DOHH2 (cell line): ENCODE data around the gene HDAC6.

Experiments
- EZH2phosphoT487 ChIP-seq: fragments of 200-600 bp; sonication (generic); IDR thresholded peaks from 2 replicates; pipeline ENCODE4 v1.6.1; 2017; ENCODE audit warnings: borderline replicate concordance, mild to moderate bottlenecking, antibody characterized with exemption, low read length, moderate library complexity, mixed read lengths
- TF ChIP-seq, protein P1 (sequence below): fragments of 200-600 bp; sonication (generic); IDR thresholded peaks from one replicate; pipeline ENCODE4 v1.5.1; 2014; ENCODE audit warnings: antibody characterized with exemption, mild to moderate bottlenecking, low read depth, low read length; ENCODE audit not compliant: poor library complexity, severe bottlenecking

DNA sequence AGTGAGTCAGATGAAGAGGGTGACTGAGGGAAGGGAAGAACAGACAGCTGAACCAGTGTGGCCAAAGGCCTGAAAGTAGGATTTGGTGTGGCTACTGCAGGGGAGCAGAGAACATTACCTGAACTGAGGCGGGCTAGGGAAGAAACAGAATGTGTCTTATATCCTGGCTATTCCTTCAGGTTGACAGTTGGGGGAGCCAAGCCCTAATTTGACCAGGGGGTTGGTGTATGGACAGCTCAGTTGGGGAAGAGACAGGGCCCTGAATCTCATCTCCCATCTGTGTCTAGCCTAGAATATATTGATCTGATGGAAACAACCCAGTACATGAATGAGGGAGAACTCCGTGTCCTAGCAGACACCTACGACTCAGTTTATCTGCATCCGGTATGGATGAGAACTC lies 4.2 kb downstream of the HDAC6 start:
- TF ChIP-seq, protein P1, sequence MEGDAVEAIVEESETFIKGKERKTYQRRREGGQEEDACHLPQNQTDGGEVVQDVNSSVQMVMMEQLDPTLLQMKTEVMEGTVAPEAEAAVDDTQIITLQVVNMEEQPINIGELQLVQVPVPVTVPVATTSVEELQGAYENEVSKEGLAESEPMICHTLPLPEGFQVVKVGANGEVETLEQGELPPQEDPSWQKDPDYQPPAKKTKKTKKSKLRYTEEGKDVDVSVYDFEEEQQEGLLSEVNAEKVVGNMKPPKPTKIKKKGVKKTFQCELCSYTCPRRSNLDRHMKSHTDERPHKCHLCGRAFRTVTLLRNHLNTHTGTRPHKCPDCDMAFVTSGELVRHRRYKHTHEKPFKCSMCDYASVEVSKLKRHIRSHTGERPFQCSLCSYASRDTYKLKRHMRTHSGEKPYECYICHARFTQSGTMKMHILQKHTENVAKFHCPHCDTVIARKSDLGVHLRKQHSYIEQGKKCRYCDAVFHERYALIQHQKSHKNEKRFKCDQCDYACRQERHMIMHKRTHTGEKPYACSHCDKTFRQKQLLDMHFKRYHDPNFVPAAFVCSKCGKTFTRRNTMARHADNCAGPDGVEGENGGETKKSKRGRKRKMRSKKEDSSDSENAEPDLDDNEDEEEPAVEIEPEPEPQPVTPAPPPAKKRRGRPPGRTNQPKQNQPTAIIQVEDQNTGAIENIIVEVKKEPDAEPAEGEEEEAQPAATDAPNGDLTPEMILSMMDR: no peak
- TF ChIP-seq EZH2phosphoT487: no peak
